Ovary (tissue), 9 donors: Measurements from ENCODE around the gene MBOAT7. TPM values are rescaled to one million over a fixed set of nuclear protein-coding genes. Genes with fewer than 3 reads are reported as not detected.
"Not testable (repeated sequence)": the region's sequence is repeated elsewhere in the genome, so short reads cannot be mapped to it uniquely, and the experiment has no call there.

Experiments
- DNase-seq, 5 donors: peaks; one replicate each; pipeline ENCODE4 v3.0.0-alpha.2; 2019 to 2020
- H3K27ac ChIP-seq, 2 donors: fragments of 200-600 bp; one replicate each; pipeline versions ENCODE4 v1.5.1 to v1.8.0; 2019 to 2022
- H3K27me3 ChIP-seq: fragments of 200-600 bp; one replicate; pipeline ENCODE4 v1.8.0; 2022
- H3K36me3 ChIP-seq: fragments of 200-600 bp; sonication (generic); one replicate; pipeline ENCODE4 v1.5.1; 2019
- H3K4me1 ChIP-seq: one replicate; pipeline ENCODE4 v1.8.1; 2013; ENCODE audit warnings: mild to moderate bottlenecking, moderate library complexity; ENCODE audit not compliant: insufficient read depth
- H3K4me3 ChIP-seq: fragments of 200-600 bp; sonication (generic); one replicate; pipeline ENCODE4 v1.5.1; 2017
- H3K9me3 ChIP-seq, 2 donors: fragments of 200-600 bp in 1 of 2; sonication (generic) in 1 of 2; one replicate each; pipeline versions ENCODE4 v1.5.1 to v1.8.1; 2013 to 2019; ENCODE audit warnings: mild to moderate bottlenecking in 1 of 2, moderate library complexity in 1 of 2
- CTCF ChIP-seq, 3 donors: fragments of 450-650 bp in 2 of 3; fragments of 200-600 bp in 1 of 3; IDR thresholded peaks; one replicate each; pipeline versions ENCODE4 v1.5.1 to v1.8.0; 2016 to 2022; ENCODE audit warnings: antibody characterized with exemption in 3 of 3, mild to moderate bottlenecking in 1 of 3
- EP300 ChIP-seq: sonication (generic); formaldehyde crosslinking; IDR thresholded peaks from one replicate; pipeline ENCODE4 v1.6.1; 2017; ENCODE audit warnings: antibody characterized with exemption
- POLR2A ChIP-seq: fragments of 450-650 bp; IDR thresholded peaks from one replicate; pipeline ENCODE4 v1.6.1; 2017; ENCODE audit warnings: antibody characterized with exemption, mild to moderate bottlenecking, moderate library complexity
- WGBS, 3 donors: extraction: QIAGEN DNeasy Blood & Tissue Kit in 1 of 3; methylation state at CpG; one replicate each; pipeline versions ENCODE4 v1.1.5 to v1.1.7; 2013 to 2017; 5-methylcytosine and 5-hydroxymethylcytosine counted together
- intact Hi-C, 4 donors: fragments of 100-400 bp; cut with DNase I; formaldehyde crosslinking; loops; one replicate each; pipeline versions ENCODE4 v1.11.0 to v1.15.1; 2022 to 2023
- polyA plus RNA-seq, 2 donors: library from polyadenylated mRNA; stranded (reverse); fragments of 200-250 nt in 1 of 2; fragments of 350-450 nt in 1 of 2; fragmentation: Illumina TruSeq in 1 of 2; extraction: RNeasy Lipid Tissue Mini Kit (QIAGEN cat#74804) in 1 of 2; gene quantifications; one replicate each; pipeline ENCODE4 v1.2.3, GENCODE V29; 2013 to 2014
- total RNA-seq, 7 donors: library from RNA; depleted of rRNA in 2 of 7; stranded (reverse); fragments of >200 nt in 2 of 7; fragmentation: NEBNext Ultra II Directional in 3 of 7; extraction: Animal tissue kit (Norgen Biotek cat#: 25700) in 3 of 7; gene quantifications; one replicate each; pipeline versions ENCODE4 v1.1.0 to v1.2.4, GENCODE V29; 2016 to 2023
- donor health status: DM: no; HTN: no; CAD: no; lungs with moderate emphysema.
- donor health status: DM: no; HTN: no; CAD: no.
- donor health status: Bipolar disorder and iron deficiency.
- donor health status: DM: yes; HTN: yes; CAD: no.
- donor health status: DM: no; HTN: no; CAD: no.
- donor health status: DM: yes; HTN: yes; CAD: no.

The MBOAT7 gene
- total and polyA plus RNA-seq, 9 donors: 41.0 to 105 (median 51.5) TPM

- DNase-seq: no peak
- Histone ChIP-seq H3K27ac (no peak overlapping the region), H3K4me1 (no peaks in the 10 kb centered on the region), H3K27me3 (no peaks in the 10 kb centered on the region), H3K4me3 (no peak overlapping the region), H3K9me3 (no peaks in the 10 kb centered on the region), H3K36me3 (no peaks in the 10 kb centered on the region)
- TF ChIP-seq EP300: no peak
- TF ChIP-seq POLR2A: no peak
- TF ChIP-seq CTCF (IDR thresholded peaks at IDR 0.05): no peak
- intact Hi-C loops: no loop called here
- WGBS, 3 donors: 77 to 88% (median 86%) methylated on average over 8 of the region's 8 CpGs
These were observed 39.8 kb upstream of the MBOAT7 start for GRCh38 chr19:54229146-54229545.

- WGBS, 3 donors: 44 to 58% (median 46%) methylated on average over 10 of the region's 10 CpGs
- H3K9me3 ChIP-seq, H3K36me3 ChIP-seq, H3K4me3 ChIP-seq, H3K27me3 ChIP-seq, DNase-seq, H3K27ac ChIP-seq, intact Hi-C loops, H3K4me1 ChIP-seq: not testable (repeated sequence)
These were observed 35.2 kb upstream of the MBOAT7 start for GRCh38 chr19:54224619-54225018.

GRCh38 chr19:54223937-54224281 lies 34.5 kb upstream of the MBOAT7 start:
- not testable (repeated sequence) for H3K27ac ChIP-seq, H3K27me3 ChIP-seq, H3K36me3 ChIP-seq, H3K9me3 ChIP-seq, H3K4me3 ChIP-seq, H3K4me1 ChIP-seq, DNase-seq
- WGBS, 3 donors: 20 to 31% (median 25%) methylated on average over 5 of the region's 5 CpGs
- intact Hi-C loops: loop anchor here in 1 of 4 donors (2.0 kb wide), 1 partner anchor 15 kb away; no protein-coding TSS in a partner anchor

GRCh38 chr19:54223277-54223936 lies 34.0 kb upstream of the MBOAT7 start:
- not testable (repeated sequence) for H3K9me3 ChIP-seq, H3K27me3 ChIP-seq, H3K36me3 ChIP-seq, H3K27ac ChIP-seq, H3K4me1 ChIP-seq, DNase-seq, H3K4me3 ChIP-seq
- intact Hi-C loops: loop anchor here in 1 of 4 donors (2.0 kb wide), 1 partner anchor 15 kb away; no protein-coding TSS in a partner anchor
- WGBS, 3 donors: 30 to 33% (median 32%) methylated on average over 14 of the region's 14 CpGs

GRCh38 chr19:54222474-54223276 lies 33.3 kb upstream of the MBOAT7 start, which contains the start of gene LILRB3:
Gene LILRB3 (minus strand): TSS chr19:54223007. CDS start chr19:54222976, 31 bp downstream.
- H3K27ac ChIP-seq, H3K9me3 ChIP-seq, H3K4me3 ChIP-seq, H3K36me3 ChIP-seq, H3K4me1 ChIP-seq, DNase-seq, H3K27me3 ChIP-seq: not testable (repeated sequence)
- 47 to 61% (median 60%) methylated on average over 16 of the region's 16 CpGs for WGBS, 3 donors
- intact Hi-C loops: loop anchor here in 1 of 4 donors (2.0 kb wide), 1 partner anchor 16 kb away; no protein-coding TSS in a partner anchor

- not testable (repeated sequence) for H3K27me3 ChIP-seq, H3K36me3 ChIP-seq, DNase-seq, H3K4me3 ChIP-seq, H3K4me1 ChIP-seq, H3K9me3 ChIP-seq, H3K27ac ChIP-seq
- intact Hi-C loops: loop anchor here in 2 of 4 donors (2.0 kb wide), 1 partner anchor 17 kb away; no protein-coding TSS in a partner anchor
- 57 to 76% (median 76%) methylated on average over 7 of the region's 7 CpGs for WGBS, 3 donors
These were observed 32.6 kb upstream of the MBOAT7 start for GRCh38 chr19:54221947-54222346.

- H3K27me3 ChIP-seq, DNase-seq, H3K27ac ChIP-seq, H3K9me3 ChIP-seq, H3K36me3 ChIP-seq, H3K4me1 ChIP-seq, H3K4me3 ChIP-seq: not testable (repeated sequence)
- WGBS, 3 donors: 23 to 51% (median 41%) methylated on average over 3 to 5 of the region's 5 CpGs
- intact Hi-C loops: loop anchor here in 1 of 4 donors (2.0 kb wide), 1 partner anchor 19 kb away; no protein-coding TSS in a partner anchor
These were observed 30.3 kb upstream of the MBOAT7 start for GRCh38 chr19:54219702-54220101.
